Duodenal mucosa (tissue), 2 donors: ENCODE measurements around the gene ANKRD13A.

Experiments
- H3K27ac ChIP-seq: one replicate; pipeline ENCODE4 v1.7.0; 2013; ENCODE audit warnings: low read depth, low read length
- H3K27me3 ChIP-seq, 2 donors: one replicate each; pipeline ENCODE4 v1.7.0; 2013; ENCODE audit warnings: low read length in 2 of 2, control low read depth in 1 of 2; ENCODE audit not compliant: insufficient read depth in 2 of 2, control insufficient read depth in 1 of 2
- H3K36me3 ChIP-seq, 2 donors: one replicate each; pipeline ENCODE4 v1.7.0; 2013; ENCODE audit warnings: low read length in 2 of 2, control low read depth in 1 of 2; ENCODE audit not compliant: insufficient read depth in 2 of 2, control insufficient read depth in 1 of 2
- H3K4me1 ChIP-seq, 2 donors: one replicate each; pipeline ENCODE4 v1.7.0; 2013; ENCODE audit warnings: low read length in 2 of 2, control low read depth in 1 of 2; ENCODE audit not compliant: insufficient read depth in 2 of 2, control insufficient read depth in 1 of 2
- H3K4me3 ChIP-seq, 2 donors: one replicate each; pipeline ENCODE4 v1.7.0; 2013; ENCODE audit warnings: low read length in 2 of 2, low read depth in 1 of 2
- H3K9ac ChIP-seq, 2 donors: one replicate each; pipeline ENCODE4 v1.7.0; 2013; ENCODE audit warnings: low read length in 2 of 2, low read depth in 1 of 2
- H3K9me3 ChIP-seq, 2 donors: one replicate each; pipeline ENCODE4 v1.7.0; 2013; ENCODE audit warnings: low read length in 2 of 2, control low read depth in 1 of 2; ENCODE audit not compliant: control insufficient read depth in 1 of 2

The ANKRD13A gene

DNA sequence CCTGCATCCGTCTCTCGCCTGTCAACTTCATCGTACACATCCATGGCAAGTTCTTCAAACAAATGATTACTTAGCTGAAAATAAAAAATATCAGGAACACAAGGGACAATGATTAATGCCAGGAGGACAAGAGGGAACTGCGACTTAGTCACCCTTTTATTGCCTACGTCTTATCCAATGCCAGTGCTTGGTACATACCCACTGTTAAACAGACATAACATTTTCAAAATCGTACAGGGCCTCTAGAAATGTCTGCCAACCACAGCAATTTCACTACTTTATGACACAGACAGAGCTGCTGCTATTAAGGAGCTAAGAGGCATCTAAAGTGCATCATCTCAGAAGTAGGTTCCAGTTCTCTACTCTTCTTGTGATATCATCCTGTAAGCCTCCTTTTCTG, 37.6 kb upstream of the ANKRD13A start:
- Histone ChIP-seq H3K9me3 (no peaks in the 10 kb centered on the region), H3K36me3 (peaks cover 25 to 55% of the 10 kb centered on the region in 2 donors), H3K27me3 (no peaks in the 10 kb centered on the region), H3K9ac (no peak overlapping the region), H3K4me1 (peaks cover 9 to 21% of the 10 kb centered on the region in 2 donors), H3K4me3 (no peak overlapping the region), H3K27ac (no peak overlapping the region)

DNA sequence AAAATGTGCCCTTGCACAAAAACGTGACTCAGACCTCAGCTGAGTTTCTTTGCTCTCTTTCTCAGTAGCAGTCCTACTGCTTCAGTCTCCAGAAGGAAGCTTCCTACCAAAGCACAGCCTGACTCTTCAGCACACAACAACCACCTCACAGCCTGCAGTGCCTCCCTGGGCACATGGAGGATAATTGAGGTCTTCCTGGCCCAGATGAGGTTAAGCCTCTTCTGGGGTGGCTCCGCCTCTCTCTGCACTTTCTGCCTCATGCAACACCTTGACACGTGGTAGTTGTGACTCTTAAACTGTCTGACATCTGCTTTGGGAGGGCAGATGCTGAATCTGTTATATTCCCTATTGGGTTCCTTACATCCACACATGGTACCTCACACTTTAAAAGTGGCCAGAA, 36.8 kb upstream of the ANKRD13A start:
- H3K9ac ChIP-seq = no peak overlapping the region
- no peak overlapping the region for H3K27ac ChIP-seq
- H3K36me3 ChIP-seq = peaks cover 22 to 50% of the 10 kb centered on the region in 2 donors

DNA sequence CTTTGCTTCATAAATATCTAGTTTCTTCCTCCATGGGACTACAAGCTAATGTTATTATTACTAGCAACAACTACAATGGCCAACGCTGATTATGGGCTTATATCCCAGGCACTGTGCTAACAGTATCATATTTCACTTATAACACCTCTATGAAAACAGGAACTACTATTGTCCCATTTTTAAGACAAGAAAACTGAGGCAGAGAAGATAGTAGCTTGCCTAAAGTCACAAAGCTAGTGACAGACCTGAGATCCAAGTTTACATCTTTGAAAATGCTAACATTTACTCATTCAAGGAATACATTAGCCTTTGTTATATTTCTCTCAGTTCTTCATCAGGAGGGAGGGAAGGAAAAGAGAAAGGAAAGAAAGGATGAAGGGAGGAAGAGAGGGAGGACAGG, 35.9 kb upstream of the ANKRD13A start:
- Histone ChIP-seq H3K9me3 (no peaks in the 10 kb centered on the region), H3K4me1 (peaks cover 22 to 33% of the 10 kb centered on the region in 2 donors), H3K36me3 (peaks cover 22 to 48% of the 10 kb centered on the region in 2 donors), H3K27me3 (no peaks in the 10 kb centered on the region), H3K9ac (no peak overlapping the region), H3K27ac (no peak overlapping the region), H3K4me3 (no peak overlapping the region)

More for the DNA sequence above, 36.8 kb upstream of the ANKRD13A start:
- no peak overlapping the region for H3K4me3 ChIP-seq
- H3K9me3 ChIP-seq = no peaks in the 10 kb centered on the region
- no peaks in the 10 kb centered on the region for H3K27me3 ChIP-seq
- H3K4me1 ChIP-seq = peaks cover 17 to 28% of the 10 kb centered on the region in 2 donors

DNA sequence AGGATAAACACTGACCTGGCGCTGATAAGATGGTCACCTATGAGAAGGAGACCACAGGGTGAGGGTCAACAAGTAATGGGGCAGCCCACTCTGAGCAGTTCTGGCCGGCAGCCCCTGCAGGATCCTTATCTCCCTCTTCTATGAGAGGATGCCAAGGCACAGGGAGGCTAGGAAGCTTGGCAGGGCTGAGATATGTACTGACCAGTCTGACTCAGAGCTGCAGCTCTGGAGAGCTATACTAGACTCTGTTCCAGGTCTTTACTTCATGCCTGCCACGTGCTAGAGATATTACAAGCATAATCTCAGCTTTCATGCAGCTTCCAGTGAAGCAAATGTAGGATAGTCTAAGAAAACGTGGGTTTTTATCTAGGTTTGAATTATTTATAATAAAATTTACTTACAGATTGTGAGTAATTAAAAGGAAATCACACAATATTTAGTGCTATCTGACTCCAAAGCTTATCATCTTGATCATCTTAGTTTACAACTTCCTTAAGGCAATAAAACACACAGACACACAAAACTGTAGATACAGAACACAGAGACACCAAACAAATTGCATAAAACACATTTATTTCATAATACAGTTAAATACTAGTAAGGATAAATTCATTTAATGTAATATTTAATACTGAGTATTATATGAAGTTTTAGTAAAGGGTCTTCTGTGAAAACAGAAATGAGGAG, 35.3 kb upstream of the ANKRD13A start:
- Histone ChIP-seq H3K9me3 (no peaks in the 10 kb centered on the region), H3K27me3 (no peaks in the 10 kb centered on the region), H3K4me1 (peaks cover 22 to 33% of the 10 kb centered on the region in 2 donors), H3K27ac (no peak overlapping the region), H3K36me3 (peaks cover 22 to 42% of the 10 kb centered on the region in 2 donors), H3K4me3 (no peak overlapping the region), H3K9ac (no peak overlapping the region)

DNA sequence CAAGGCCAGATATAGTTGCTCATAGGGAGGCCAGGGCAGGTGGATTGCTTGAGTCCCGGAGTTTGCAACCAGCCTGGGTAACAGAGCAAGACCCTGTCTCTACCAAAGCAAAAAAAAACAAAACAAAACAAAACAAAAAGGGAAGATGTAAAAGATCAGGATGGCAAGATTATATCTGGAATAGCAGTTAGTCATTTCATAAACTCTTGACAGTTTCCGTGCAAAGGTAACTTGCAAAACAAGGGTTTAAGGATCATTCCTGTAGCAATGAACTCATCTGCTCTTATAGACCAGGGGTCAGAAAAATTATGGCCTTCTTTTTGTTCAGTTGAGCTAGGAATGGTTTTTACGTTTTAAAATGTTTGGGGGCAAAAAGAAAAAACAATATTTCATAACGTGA, 32.7 kb upstream of the ANKRD13A start:
- Histone ChIP-seq H3K36me3 (peaks cover 14 to 46% of the 10 kb centered on the region in 2 donors), H3K4me1 (peaks cover 19 to 28% of the 10 kb centered on the region in 2 donors), H3K9ac (no peak overlapping the region), H3K4me3 (no peak overlapping the region), H3K27ac (no peak overlapping the region), H3K27me3 (no peaks in the 10 kb centered on the region), H3K9me3 (no peaks in the 10 kb centered on the region)

DNA sequence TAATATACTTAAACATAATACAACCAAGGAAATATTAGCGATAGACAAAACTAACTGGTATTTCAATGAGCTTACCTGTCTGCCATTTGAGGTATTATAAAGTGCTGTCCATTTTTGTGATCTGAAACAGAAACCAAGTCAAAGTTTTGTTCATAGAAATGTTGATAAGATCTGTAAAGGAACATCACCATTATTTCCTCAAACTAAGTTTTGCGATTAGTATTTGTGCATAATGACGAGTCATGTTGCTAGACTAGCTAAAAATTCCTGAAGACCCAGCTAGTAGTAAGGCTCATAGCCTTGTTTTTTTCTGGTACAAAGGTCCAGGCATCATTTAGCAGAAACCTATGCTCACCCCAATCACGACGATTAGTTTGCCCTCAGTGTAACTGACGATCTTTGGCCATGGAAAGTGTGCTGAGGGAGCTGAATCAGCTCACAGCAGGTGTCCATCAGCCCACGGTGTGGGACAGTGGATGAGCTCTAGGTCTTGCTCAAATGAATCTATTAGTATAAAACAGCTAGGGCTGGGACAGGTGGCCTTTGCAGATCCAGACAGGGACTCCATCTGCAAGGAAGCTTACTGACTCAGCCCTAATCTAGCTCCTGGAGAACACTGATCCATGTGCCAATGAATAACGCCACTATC, 31.7 kb upstream of the ANKRD13A start:
- Histone ChIP-seq H3K27ac (peak overlapping the region; percentile 26), H3K4me1 (peaks cover 15 to 25% of the 10 kb centered on the region in 2 donors), H3K27me3 (no peaks in the 10 kb centered on the region), H3K36me3 (peaks cover 14 to 39% of the 10 kb centered on the region in 2 donors), H3K9ac (peak overlapping the region; percentile 31 to 58), H3K9me3 (no peaks in the 10 kb centered on the region), H3K4me3 (peak overlapping the region; percentile 62 to 65)

DNA sequence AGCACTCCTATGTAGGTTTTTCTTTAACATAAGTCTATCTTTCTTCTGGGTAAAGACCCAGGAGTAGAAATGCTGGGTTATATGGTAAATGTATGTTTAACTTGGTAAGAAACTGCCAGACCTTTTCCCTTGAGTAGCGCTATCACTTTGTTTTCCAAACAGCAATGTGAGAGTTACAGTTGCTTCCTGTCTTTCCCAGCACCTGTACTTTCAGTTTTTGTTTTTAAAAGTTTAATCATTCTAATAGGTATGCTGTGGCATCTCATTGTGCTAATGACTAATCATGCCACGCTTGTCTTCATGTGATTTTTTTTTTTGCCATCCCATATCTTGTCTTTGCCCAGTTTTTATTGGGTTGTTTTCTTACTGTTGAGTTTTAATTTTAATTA, 31.2 kb upstream of the ANKRD13A start:
- no peaks in the 10 kb centered on the region for H3K9me3 ChIP-seq
- peak overlapping the region; percentile 26 for H3K27ac ChIP-seq
- H3K4me1 ChIP-seq = peaks cover 15 to 22% of the 10 kb centered on the region in 2 donors
- peak overlapping the region; percentile 62 to 65 for H3K4me3 ChIP-seq
- no peaks in the 10 kb centered on the region for H3K27me3 ChIP-seq
- H3K9ac ChIP-seq = peak overlapping the region; percentile 31 to 58
- H3K36me3 ChIP-seq = peaks cover 14 to 35% of the 10 kb centered on the region in 2 donors

DNA sequence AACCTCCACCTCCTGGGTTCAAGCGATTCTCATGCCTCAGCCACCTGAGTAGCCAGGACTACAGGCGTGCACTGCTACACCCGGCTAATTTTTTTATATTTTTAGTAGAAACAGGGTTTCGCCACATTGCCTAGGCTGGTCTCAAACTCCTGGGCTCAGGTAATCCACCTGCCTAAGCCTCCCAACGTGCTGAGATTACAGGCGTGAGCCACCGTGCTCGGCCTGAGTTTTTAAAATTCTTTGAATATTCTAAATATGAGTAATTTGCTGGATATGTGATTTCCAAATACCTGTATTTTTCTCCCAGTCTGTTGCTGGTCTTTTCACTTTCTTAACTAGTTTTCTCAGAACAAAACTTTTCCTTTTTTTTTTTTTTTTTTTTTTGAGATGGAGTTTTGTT, 30.4 kb upstream of the ANKRD13A start:
- Histone ChIP-seq H3K4me1 (peaks cover 15 to 22% of the 10 kb centered on the region in 2 donors), H3K4me3 (no peak overlapping the region), H3K27ac (no peak overlapping the region), H3K36me3 (peaks cover 8 to 32% of the 10 kb centered on the region in 2 donors), H3K27me3 (no peaks in the 10 kb centered on the region), H3K9ac (no peak overlapping the region), H3K9me3 (no peaks in the 10 kb centered on the region)

DNA sequence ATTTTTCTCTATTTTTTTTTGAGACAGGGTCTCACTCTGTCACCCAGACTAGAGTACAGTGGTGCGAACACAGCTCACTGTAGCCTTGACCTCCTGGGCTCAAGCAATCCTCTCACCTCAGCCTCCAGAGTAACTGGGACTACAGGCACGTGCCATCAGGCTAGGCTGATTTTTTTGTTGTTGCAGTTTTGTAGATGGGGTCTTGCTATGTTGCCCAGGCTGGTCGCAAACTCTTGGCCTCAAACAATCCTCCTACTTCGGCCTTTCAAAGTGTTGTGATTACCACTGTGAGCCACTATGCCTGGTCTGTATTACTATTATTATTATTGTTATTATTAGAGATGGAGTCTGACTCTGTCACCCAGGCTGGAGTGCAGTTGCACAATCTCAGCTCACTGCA, 26.4 kb upstream of the ANKRD13A start:
- Histone ChIP-seq H3K9me3 (no peaks in the 10 kb centered on the region), H3K27me3 (no peaks in the 10 kb centered on the region), H3K27ac (no peak overlapping the region), H3K4me1 (peaks cover 1 to 2% of the 10 kb centered on the region in 2 donors), H3K4me3 (no peak overlapping the region), H3K36me3 (peaks cover 4 to 42% of the 10 kb centered on the region in 2 donors), H3K9ac (no peak overlapping the region)

DNA sequence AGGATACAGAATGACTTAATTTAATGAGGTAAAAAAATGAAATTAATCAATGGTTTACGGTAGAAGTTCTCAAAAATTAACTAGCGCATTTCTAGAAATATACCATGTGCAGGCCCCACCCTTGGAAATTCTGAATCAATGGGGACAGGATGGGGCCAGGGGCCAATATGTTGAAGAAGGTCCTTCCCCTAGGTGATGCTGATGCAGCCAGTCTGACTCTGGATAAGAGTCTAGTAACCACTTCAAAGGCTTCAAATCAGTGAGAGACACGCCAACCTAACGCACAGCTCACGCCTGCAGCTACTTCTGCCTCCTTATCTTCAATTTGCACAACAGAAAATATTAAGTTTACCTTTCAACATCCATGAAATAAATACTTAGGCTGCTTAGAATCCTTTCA, 17.9 kb upstream of the ANKRD13A start:
- no peaks in the 10 kb centered on the region for H3K9me3 ChIP-seq
- no peaks in the 10 kb centered on the region for H3K27me3 ChIP-seq
- no peaks in the 10 kb centered on the region for H3K4me1 ChIP-seq
- H3K27ac ChIP-seq = no peak overlapping the region
- no peak overlapping the region for H3K9ac ChIP-seq
- peaks cover 36 to 79% of the 10 kb centered on the region in 2 donors for H3K36me3 ChIP-seq
- H3K4me3 ChIP-seq = no peak overlapping the region
